Heart left ventricle (tissue), 16 donors: Measurements from ENCODE around the gene SRP68. TPM values are rescaled to one million over a fixed set of nuclear protein-coding genes. Genes with fewer than 3 reads are reported as not detected.

Source experiments
- ATAC-seq, 4 donors: fragments of 200-7000 bp; cut with Tn5 transposase; one replicate each; pipeline ENCODE4 v1.9.1; 2020 to 2022; ENCODE audit warnings: moderate library complexity in 4 of 4, mild to moderate bottlenecking in 3 of 4, moderate number of reproducible peaks in 1 of 4
- DNase-seq, 5 donors: peaks; one replicate each; pipeline ENCODE4 v3.0.0-alpha.2; 2020
- H3K27ac ChIP-seq, 12 donors: fragments of 200-600 bp; sonication (generic) in 4 of 12; one replicate each; pipeline versions ENCODE4 v1.5.0 to v1.8.0; 2016 to 2022; ENCODE audit warnings: mild to moderate bottlenecking in 2 of 12
- H3K27me3 ChIP-seq, 9 donors: fragments of 200-600 bp; sonication (generic) in 2 of 9; one replicate each; pipeline versions ENCODE4 v1.5.1 to v1.8.0; 2016 to 2022; ENCODE audit warnings: mild to moderate bottlenecking in 3 of 9
- H3K36me3 ChIP-seq, 9 donors: fragments of 200-600 bp; sonication (generic) in 2 of 9; one replicate each; pipeline versions ENCODE4 v1.5.0 to v1.8.0; 2018 to 2022; ENCODE audit warnings: mild to moderate bottlenecking in 2 of 9
- H3K4me1 ChIP-seq, 12 donors: fragments of 200-600 bp; sonication (generic) in 4 of 12; one replicate each; pipeline versions ENCODE4 v1.5.0 to v1.8.0; 2016 to 2022; ENCODE audit warnings: mild to moderate bottlenecking in 3 of 12
- H3K4me3 ChIP-seq, 12 donors: fragments of 200-600 bp; sonication (generic) in 4 of 12; one replicate each; pipeline versions ENCODE4 v1.5.0 to v1.8.0; 2017 to 2022; ENCODE audit warnings: mild to moderate bottlenecking in 9 of 12, moderate library complexity in 4 of 12
- H3K9me3 ChIP-seq, 12 donors: fragments of 200-600 bp; sonication (generic) in 4 of 12; one replicate each; pipeline versions ENCODE4 v1.5.0 to v1.8.0; 2016 to 2022; ENCODE audit warnings: mild to moderate bottlenecking in 1 of 12
- POLR2A ChIP-seq, 2 donors: fragments of 450-650 bp; IDR thresholded peaks; one replicate each; pipeline ENCODE4 v1.6.1; 2017; ENCODE audit warnings: antibody characterized with exemption in 2 of 2, mild to moderate bottlenecking in 2 of 2, moderate library complexity in 2 of 2
- WGBS, 4 donors: extraction: QIAGEN DNeasy Blood & Tissue Kit in 2 of 4; methylation state at CpG; one replicate each; pipeline versions ENCODE4 v1.1.5 to v1.1.7; 2013 to 2018; 5-methylcytosine and 5-hydroxymethylcytosine counted together
- intact Hi-C, 10 donors: fragments of 100-400 bp; cut with DNase I; formaldehyde crosslinking; loops; one replicate each; pipeline versions ENCODE4 v1.11.1 to v1.14.2; 2022
- polyA plus RNA-seq, 2 donors: library from polyadenylated mRNA; stranded (reverse); fragments of 200-250 nt; gene quantifications; one replicate each; pipeline ENCODE4 v1.2.3, GENCODE V29; 2013
- total RNA-seq, 9 donors: library from RNA; depleted of rRNA in 2 of 9; stranded (reverse); fragments of >200 nt in 2 of 9; fragmentation: NEBNext Ultra II Directional in 3 of 9; extraction: Animal tissue kit (Norgen Biotek cat#: 25700) in 3 of 9; gene quantifications; one replicate each; pipeline versions ENCODE4 v1.1.0 to v1.2.4, GENCODE V29; 2016 to 2023
- TF ChIP-seq, protein P1 (sequence below), 12 donors: fragments of 200-600 bp; sonication (generic) in 4 of 12; IDR thresholded peaks; one replicate each; pipeline versions ENCODE4 v1.5.0 to v1.8.0; 2018 to 2022; ENCODE audit warnings: antibody characterized with exemption in 12 of 12, mild to moderate bottlenecking in 5 of 12
- donor health status: ischemic (EF 13 %, LVEDD 7.1; RV severe dilation, severe dysfunction).
- donor health status: healthy with polysubstance abuse.
- donor health status: DM: no; HTN: yes; CAD: no.
- donor health status: DM: no; HTN: no; CAD: no.
- donor health status: ischemic (EF 25% LVEDD 6.9; RV normal size, moderate dysfunction).
- donor health status: ischemic (EF 25% LVEDD 5.7; RV mildly dilated, moderate dysfunction).
- donor health status: healthy.
- donor health status: DM: yes; HTN: yes; CAD: no.
- donor health status: ischemic (EF 35%, LVEDD 5.7; RV mildly dilated, moderate dysfunction).
- donor health status: nonischemic (EF 11% LVEDD 7.7; RV severe dilation, severe dysfunction).
- donor health status: DM: yes; HTN: yes; CAD: no.
- donor health status: PGD.
- donor health status: ischemic (EF 29% LVEDD 5.4; RV normal size, mild dysfunction).
- donor health status: nonischemic (EF 23%, LVEDD 6.1; RV moderate dilation, normal function).

The SRP68 gene
- total and polyA plus RNA-seq, 11 donors: 26.8 to 80.0 (median 59.4) TPM

DNA sequence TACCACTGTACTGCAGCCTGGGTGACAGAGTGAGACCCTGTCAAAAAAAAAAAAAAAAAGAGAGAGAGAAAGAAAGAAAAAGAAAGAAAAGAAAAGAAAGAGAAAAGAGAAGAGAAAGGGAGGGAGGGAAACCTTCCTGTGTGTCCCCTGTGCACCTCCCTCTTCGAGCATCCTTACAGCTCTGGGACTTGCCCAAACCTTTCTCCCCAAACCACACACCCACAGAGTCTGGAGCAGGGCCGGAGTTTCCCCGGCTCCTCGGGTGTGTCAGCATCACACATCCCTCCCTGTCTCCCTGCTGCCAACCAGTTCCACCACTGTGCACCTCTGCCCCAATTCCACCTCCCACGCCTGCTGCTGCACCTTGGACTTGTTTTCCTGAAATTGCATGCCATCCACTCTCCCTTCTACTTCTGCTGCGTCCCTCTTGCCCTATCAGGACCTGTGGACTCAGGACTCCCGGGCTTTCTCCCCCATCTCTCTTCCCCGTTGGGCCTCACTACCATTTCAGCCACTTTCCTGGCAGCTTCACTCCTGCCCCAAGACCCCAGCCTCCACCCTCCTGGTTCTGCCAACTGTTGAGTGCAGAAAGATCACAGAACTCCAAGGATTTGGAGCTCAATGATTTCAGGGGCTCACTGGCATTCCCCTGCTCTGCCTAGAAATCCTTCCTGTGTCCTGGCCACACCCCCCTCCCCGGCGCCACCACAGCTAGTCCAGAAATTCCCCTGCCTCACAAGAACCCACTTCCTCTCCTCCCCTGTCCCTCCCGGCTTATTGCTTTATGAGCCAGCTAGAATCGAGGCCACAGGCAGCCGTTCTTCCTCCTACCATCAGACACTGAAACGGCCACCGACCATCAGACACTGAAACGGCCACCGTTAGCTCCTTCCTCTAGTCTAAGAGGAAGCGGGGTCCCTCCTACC lies 75.4 kb downstream of the SRP68 start:
- 48 to 64% (median 55%) methylated on average over 18 of the region's 18 CpGs for WGBS, 4 donors

DNA sequence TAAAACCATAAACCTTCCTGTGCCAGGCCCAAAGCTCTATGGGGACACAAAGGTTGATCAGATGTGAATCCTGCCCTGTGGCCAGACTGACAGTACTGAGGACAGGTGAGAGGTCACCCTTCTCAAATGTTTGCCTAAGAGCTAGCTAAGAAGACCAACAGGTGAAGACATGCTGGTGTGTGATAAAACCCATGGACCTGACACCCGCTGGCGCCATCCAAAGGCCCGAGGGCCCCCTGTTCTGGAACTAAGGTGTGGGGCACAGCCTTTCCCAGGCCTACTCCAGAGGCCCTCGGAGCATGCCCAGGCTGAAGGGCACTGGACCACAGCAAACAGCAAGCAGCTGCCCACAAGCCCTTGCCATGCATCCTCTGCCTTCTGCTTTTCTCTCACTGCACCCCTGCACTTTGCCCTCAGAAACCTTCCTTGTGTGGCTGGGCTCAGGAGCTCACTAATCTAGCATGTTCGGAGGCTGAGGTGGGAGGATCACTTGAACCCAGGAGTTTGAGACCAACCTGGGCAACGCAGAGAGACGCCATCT lies 76.9 kb downstream of the SRP68 start:
- TF ChIP-seq, protein P1, sequence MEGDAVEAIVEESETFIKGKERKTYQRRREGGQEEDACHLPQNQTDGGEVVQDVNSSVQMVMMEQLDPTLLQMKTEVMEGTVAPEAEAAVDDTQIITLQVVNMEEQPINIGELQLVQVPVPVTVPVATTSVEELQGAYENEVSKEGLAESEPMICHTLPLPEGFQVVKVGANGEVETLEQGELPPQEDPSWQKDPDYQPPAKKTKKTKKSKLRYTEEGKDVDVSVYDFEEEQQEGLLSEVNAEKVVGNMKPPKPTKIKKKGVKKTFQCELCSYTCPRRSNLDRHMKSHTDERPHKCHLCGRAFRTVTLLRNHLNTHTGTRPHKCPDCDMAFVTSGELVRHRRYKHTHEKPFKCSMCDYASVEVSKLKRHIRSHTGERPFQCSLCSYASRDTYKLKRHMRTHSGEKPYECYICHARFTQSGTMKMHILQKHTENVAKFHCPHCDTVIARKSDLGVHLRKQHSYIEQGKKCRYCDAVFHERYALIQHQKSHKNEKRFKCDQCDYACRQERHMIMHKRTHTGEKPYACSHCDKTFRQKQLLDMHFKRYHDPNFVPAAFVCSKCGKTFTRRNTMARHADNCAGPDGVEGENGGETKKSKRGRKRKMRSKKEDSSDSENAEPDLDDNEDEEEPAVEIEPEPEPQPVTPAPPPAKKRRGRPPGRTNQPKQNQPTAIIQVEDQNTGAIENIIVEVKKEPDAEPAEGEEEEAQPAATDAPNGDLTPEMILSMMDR (IDR thresholded peaks at IDR 0.05): no peak
- TF ChIP-seq POLR2A (IDR thresholded peaks at IDR 0.05): no peak
- no peak overlapping the region for H3K4me3 ChIP-seq
- H3K9me3 ChIP-seq: no peaks in the 10 kb centered on the region
- ATAC-seq: no peak
- H3K4me1 ChIP-seq: peaks cover 0 to 21% (median 2%) of the 10 kb centered on the region in 12 donors
- peak in 1 of 5 donors; percentile 12 for DNase-seq
- peaks cover 0 to 45% (median 20%) of the 10 kb centered on the region in 9 donors for H3K36me3 ChIP-seq
- whole genome bisulfite sequencing, 4 donors: 94 to 98% (median 96%) methylated on average over 6 to 7 of the region's 7 CpGs
- no peaks in the 10 kb centered on the region for H3K27me3 ChIP-seq
- no peak overlapping the region for H3K27ac ChIP-seq
- intact Hi-C loops: no loop called here

More for the DNA sequence above, 75.4 kb downstream of the SRP68 start:
- DNase-seq (peak in 2 of 5 donors; percentile 45 to 66), ATAC-seq (peak in 3 of 4 donors; percentile 45 to 70 (median 45))
- peak overlapping the region in 1 of 12 donors; percentile 48 for H3K27ac ChIP-seq
- H3K9me3 ChIP-seq: no peaks in the 10 kb centered on the region
- H3K4me3 ChIP-seq: no peak overlapping the region
- peaks cover 0 to 21% (median 2%) of the 10 kb centered on the region in 12 donors for H3K4me1 ChIP-seq
- TF ChIP-seq POLR2A (IDR thresholded peaks at IDR 0.05): no peak
- TF ChIP-seq, protein P1 (IDR thresholded peaks at IDR 0.05): no peak
- no peaks in the 10 kb centered on the region for H3K27me3 ChIP-seq
- peaks cover 0 to 40% (median 15%) of the 10 kb centered on the region in 9 donors for H3K36me3 ChIP-seq
- intact Hi-C loops: no loop called here

DNA sequence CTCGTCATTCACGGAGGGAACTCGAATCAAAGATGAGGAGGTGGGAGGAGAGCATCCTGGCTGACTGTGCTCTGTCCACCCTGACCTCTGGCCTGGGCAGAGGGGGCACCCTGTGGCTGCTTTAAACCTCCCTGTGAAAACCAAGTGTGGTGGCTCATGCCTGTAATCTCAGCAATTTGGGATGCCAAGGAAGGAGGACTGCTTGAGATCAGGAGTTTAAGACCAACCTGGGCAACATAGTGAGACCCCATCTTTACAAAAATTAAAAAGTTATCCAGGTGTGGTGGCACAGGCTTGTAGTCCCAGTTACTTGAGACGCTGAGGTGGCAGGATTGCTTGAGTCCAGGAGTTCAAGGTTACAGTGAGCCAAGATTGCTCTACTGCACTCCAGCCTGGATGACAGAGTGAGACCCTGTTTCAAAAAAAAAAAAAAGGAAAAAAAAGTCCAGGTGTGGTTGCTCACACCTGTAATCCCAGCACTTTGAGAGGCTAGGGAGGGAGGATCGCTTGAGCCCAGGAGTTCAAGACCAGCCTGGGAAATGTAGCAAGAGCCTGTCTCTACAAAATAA lies 77.4 kb downstream of the SRP68 start:
- ATAC-seq (no peak), DNase-seq (no peak)
- no peak overlapping the region for H3K4me3 ChIP-seq
- H3K4me1 ChIP-seq: peaks cover 0 to 21% (median 2%) of the 10 kb centered on the region in 12 donors
- H3K36me3 ChIP-seq: peaks cover 0 to 41% (median 20%) of the 10 kb centered on the region in 9 donors
- no peak for TF ChIP-seq POLR2A (IDR thresholded peaks at IDR 0.05)
- TF ChIP-seq, protein P1 (IDR thresholded peaks at IDR 0.05): no peak
- H3K27me3 ChIP-seq: no peaks in the 10 kb centered on the region
- no peak overlapping the region for H3K27ac ChIP-seq
- 85 to 96% (median 94%) methylated on average over 3 to 5 of the region's 5 CpGs for WGBS, 4 donors
- no peaks in the 10 kb centered on the region for H3K9me3 ChIP-seq
- intact Hi-C loops: no loop called here

DNA sequence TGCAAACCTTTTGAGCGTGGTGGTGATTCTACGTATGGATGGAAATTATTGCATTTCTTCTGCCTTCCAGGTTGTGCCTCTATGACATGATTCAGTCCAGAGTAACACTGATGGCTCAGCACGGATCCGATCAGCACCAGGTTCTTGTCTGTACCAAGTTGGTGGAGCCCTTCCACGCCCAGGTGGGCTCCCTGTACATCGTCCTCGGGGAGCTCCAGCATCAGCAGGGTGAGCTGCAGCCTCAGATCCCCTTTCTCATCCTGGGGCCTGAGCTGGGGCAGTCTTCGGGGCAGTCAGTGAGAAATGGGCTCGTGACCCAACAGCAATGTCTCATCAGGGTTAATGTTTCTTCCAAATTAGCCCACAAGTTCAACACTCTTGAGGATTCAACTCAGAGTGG lies 80.9 kb downstream of the SRP68 start:
- 91 to 96% (median 95%) methylated on average over 7 to 9 of the region's 9 CpGs for WGBS, 4 donors
- ATAC-seq (no peak), DNase-seq (no peak)

More for the DNA sequence above, 80.9 kb downstream of the SRP68 start:
- intact Hi-C loops: no loop called here
- H3K27me3 ChIP-seq: no peaks in the 10 kb centered on the region
- no peak overlapping the region for H3K4me3 ChIP-seq
- peaks cover 0 to 44% (median 21%) of the 10 kb centered on the region in 9 donors for H3K36me3 ChIP-seq
- TF ChIP-seq, protein P1 (IDR thresholded peaks at IDR 0.05): no peak
- TF ChIP-seq POLR2A (IDR thresholded peaks at IDR 0.05): no peak
- peaks cover 0 to 2% (median 0%) of the 10 kb centered on the region in 12 donors for H3K4me1 ChIP-seq
- no peaks in the 10 kb centered on the region for H3K9me3 ChIP-seq
- H3K27ac ChIP-seq: no peak overlapping the region
